ENCODE measurements around the gene MCUR1.
"Not testable (repeated sequence)": the region's sequence is repeated elsewhere in the genome, so short reads cannot be mapped to it uniquely, and the experiment has no call there.

MCUR1 gene, protein sequence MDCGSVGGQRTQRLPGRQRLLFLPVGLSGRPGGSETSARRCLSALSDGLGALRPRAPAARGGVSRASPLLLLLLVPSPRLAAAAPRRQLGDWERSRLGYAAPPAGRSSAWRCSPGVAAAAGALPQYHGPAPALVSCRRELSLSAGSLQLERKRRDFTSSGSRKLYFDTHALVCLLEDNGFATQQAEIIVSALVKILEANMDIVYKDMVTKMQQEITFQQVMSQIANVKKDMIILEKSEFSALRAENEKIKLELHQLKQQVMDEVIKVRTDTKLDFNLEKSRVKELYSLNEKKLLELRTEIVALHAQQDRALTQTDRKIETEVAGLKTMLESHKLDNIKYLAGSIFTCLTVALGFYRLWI

DNA sequence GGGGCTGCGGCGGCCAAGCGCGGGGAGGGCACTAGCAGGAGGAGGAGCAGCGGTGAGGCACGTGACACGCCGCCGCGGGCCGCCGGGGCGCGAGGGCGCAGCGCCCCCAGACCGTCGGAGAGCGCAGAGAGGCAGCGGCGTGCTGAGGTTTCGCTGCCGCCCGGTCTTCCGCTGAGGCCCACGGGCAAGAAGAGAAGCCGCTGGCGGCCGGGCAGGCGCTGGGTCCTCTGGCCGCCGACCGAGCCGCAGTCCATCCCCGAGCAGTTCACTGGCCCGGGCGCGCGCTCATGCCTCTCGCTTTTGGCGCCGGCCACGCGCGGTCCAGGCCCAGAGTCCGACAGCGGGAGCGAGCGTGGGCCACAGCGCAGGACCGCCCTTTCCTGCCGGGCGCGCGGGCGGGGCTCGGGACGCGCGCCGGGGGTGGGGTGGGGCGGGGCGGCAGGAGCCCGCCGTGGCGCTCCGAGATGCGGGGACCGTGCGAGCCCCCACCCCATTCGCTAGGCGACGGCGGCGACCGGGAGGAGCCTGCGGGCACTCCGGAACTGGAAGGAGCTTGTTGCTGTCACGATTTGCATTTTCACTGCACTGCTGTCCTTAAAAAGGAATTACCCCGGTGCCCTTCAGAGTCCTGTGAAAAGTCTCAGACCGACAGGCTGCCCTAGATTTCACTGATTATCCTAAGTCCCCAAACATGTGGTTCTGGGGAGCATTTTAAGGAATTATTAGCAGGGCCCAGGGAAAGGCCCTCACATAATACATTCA is at the start of gene MCUR1:
Gene MCUR1 (minus strand): TSS at position 382 of the 762 bp plus-strand sequence. CDS start 128 bp downstream, at position 254.
- DNase-seq (ENCODE audit: low read depth in 2 of 2): peak; percentile 56 to 57

DNA sequence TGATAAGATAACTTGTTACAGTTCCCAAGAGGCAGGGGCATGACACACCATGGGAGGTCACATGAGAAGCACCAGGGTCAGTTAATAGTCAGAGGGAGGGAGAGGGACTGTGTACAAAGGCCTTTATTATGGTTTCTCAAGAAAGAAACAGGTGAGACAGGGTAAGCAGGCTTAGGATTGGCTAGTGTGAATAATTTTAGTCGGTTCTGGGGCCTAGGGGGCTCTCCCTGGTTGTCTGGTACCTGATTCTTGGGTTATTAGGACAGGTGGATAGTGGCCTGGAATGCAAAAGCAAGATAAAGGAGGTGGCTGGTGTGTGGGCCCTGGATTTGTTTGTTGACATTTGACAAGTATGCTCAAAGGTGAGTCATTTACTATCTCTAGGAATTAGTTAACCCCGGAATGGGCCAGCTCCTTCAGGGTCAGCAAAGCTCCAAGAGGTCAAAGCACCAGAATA is 49.4 kb upstream of the MCUR1 start:
- DNase-seq (ENCODE audit: low read depth in 2 of 2): no peak

DNA sequence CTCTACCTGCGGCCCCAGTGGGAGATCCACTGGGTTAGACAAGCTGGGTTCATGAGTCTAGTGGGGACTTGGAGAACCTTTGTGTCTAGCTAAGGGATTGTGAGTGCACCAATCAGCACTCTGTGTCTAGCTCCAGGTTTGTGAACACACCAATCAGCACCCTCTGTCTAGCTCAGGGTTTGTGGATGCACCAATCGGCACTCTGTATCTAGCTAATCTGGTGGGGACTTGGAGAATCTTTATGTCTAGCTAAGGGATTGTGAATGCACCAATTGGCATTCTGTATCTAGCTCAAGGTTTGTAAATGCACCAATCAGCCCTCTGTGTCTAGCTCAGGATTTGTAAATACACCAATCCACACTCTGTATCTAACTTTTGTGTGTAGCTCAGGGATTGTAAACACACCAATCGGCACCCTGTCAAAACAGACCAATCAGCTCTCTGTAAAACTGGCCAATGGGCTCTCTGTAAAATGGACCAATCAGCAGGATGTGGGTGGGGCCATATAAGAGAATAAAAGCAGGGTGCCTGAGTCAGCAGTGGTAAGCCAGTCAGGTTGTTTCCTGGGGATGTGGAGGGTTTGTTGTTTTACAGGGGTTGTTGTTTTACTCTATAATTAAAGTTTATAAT is 46.3 kb upstream of the MCUR1 start:
- not testable (repeated sequence) for DNase-seq (ENCODE audit: low read depth in 2 of 2)

DNA sequence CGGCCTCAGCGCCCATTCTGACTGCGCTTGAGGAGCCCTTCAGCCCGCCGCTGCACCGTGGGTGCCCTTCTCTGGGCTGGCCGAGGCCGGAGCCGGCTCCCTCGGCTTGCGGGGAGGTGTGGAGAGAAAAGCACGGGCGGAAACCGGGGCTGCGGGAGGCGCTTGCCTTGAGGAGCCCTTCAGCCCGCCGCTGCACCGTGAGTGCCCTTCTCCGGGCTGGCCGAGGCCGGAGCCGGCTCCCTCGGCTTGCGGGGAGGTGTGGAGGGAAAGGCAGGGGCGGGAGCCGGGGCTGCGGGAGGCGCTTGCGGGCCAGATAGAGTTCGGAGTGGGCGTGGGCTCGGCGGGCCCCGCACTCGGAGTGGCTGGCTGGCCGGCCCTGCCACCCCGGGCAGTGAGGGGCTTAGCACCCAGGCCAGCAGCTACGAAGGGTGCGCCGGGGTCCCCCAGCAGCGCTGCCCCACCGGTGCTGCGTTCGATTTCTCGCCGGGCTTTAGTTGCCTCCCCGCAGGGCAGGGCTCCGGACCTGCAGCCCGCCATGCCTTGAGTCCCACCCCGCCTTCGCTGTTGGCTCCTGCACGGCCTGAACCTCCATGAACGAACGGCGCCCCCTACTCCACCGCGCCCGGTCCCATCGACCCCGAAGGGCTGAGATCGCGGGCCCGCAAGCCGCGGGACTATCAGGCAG is 45.7 kb upstream of the MCUR1 start:
- no peak for DNase-seq (ENCODE audit: low read depth in 2 of 2)

DNA sequence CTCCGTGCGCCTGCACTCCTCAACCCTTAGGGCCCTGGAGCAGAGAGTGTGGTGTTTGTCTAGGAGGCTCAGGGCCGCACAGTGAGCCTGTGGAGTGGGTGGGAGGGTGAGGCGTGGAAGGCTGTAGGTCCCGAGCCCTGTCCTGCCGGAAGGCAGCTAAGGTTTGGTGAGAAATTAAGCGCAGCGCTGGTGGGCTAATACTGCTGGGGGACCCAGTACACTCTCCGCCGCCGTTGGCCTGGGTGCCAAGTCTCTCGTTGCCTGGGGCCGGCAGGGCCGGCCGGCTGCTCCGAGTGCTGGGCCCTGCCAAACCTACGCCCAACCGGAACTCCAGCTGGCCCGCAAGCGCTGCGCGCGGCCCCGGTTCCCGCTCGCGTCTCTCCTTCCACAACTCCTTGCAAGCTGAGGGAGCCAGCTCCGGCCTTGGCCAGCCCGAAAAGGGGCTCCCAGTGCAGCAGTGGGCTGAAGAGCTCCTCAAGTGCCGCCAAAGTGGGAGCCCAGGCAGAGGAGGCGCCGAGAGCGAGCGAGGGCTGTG is 40.4 kb upstream of the MCUR1 start:
- DNase-seq (ENCODE audit: low read depth in 2 of 2): no peak

DNA sequence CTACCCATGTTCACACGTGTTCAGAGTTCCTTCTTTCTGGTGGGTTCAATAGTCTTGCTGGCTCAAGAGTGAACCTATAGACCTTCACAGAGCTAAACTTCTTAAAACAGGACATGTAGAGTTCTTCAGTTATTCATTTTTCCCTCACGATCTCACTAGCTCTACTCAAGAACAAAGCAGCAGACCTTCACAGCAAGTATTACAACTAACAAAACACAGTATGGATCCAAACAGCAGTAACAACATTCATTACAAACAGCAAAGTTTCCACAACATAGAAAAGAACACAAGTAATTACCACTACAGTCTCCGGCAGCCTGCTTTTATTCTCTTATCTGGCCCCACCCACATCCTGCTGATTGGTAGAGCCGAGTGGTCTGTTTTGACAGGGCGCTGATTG is 39.5 kb upstream of the MCUR1 start:
- no peak for DNase-seq (ENCODE audit: low read depth in 2 of 2)

DNA sequence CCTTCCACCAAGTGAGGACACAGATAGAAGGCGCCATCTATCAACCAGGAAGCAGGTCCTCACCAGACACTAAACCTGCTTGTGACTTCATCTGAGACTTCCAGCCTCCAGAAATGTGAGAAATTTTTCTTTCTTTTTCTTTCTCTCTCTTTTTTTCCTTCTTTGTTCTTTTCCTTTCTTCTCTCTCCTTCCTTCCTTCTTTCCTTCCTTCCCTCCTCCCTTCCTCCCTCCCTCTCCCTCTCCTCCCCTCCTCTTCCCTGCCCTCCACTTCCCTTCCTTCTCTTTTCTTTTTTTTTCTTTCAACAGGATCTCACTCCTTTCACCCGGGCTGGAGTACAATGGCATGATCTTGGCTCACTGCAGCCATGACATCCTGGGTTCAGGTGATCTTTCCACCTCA is 37.4 kb upstream of the MCUR1 start:
- DNase-seq (ENCODE audit: low read depth in 2 of 2): no peak

DNA sequence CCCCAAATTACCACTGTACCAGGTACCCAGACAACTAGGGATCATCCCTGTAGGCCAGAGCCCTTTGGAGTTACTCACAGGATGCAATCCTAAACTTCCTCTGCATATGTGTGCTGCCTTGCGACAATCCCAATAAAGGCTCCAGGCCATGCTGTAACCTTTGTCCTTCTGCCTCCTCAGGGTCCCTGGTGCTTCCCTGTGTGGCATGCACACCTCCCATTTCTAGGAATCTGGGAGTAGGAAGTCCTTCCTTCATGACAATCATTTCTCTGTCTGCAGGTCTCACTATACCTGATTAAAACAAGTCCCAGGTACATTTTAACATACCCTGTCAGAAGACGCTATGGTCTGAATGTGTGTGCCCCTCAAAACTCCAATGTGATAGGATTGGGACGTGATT is 37.0 kb upstream of the MCUR1 start:
- DNase-seq (ENCODE audit: low read depth in 2 of 2): no peak

DNA sequence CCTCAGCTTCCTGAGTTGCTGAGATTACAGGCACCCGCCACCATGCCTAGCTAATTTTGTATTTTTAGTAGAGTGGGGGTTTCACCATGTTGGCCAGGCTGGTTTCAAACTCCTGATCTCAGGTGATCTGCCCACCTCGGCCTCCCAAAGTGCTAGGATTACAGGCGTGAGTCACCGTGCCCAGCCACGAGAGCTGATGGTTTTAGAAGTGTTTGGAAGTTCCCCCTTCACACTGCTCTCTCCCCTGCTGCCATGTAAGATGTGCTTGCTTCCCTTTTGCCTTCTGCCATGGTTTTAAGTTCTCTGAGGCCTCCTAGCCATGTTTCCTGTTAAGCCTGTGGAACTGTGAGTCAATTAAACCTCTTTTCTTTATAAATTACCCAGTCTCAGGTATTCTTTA is 36.3 kb upstream of the MCUR1 start:
- DNase-seq (ENCODE audit: low read depth in 2 of 2): not testable (repeated sequence)

DNA sequence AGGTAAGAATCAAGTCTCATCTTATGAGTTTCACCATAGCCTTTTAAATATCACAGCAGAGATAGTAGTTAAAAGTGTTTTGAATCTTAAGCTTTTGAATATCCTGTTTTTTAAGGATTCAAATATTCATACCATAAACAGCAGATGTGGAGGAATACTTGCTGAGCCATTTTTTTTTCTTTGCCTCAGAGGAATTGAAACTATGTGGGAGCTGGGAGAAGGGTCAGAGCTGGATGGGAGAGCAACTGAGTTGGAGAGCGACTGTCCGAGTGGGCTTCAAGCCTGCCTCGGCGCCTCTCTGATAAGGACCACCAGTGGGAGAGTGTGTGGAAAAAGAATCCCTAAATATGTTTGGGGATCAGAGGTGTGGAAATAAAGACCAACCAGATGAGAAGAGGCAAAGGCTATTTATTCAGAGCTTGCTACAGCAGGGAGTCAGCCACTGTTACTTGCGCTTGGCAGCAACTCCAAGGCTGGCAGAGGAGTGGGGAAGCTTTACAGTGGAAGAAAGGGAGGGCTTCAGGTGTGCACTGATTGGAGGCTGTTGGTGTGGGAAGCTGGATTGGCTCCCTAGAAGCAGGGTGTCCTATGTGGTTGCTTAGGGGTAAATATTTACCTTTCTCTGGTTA is 34.3 kb upstream of the MCUR1 start:
- DNase-seq (ENCODE audit: low read depth in 2 of 2): no peak

DNA sequence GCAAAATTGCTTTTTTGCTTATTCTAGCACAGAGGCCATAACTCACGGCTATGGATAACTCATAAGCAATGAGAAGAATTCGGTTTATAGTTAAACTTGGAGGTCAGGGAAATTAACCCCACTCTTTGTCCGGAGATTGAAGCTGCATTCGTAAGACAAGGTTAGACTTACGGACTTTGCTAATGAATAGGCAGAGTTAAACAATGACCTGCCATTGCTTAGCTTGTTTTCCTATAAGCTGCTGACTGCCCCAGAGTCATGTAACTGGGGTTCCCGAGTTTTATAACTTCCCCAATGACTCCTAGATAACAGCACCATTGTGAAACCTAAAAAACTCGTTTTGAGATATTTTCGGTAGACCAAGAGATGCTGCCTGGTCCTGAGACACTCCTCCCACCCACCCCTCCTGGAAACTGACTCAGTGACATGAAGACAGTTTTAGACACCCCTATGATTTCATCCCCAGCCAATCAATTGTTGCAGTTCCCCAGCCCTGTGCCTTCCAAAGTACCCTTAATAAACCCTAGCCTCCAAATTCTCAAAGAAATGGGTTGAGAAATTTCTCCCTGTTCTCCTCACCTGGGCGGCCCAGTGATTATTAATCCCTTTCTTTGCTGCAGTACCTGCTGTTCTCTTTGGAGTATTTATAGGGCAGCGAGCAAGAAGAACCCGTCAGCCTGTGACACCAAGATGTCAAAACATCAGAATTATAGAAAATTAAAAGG is 33.1 kb upstream of the MCUR1 start:
- DNase-seq (ENCODE audit: low read depth in 2 of 2): no peak

DNA sequence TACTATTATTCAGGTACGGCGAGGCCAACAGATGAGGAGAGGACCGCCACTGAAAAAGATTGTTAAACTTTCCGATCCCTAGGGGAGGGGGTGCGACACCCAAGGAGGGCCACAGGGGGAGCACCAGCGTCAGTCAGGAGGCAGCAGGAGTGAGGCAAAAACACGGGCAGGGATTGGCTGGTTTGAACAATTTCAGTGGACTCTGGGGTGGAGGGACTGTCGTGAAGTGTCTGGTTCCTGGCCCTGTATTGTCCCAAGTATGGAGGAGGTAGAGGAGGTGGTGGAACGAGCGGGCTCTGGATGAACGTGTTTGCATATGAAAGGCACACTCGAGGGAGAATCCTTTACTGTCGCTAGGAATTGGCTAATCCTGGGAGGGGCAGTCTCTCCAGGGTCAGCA is 32.5 kb upstream of the MCUR1 start:
- DNase-seq (ENCODE audit: low read depth in 2 of 2): no peak

DNA sequence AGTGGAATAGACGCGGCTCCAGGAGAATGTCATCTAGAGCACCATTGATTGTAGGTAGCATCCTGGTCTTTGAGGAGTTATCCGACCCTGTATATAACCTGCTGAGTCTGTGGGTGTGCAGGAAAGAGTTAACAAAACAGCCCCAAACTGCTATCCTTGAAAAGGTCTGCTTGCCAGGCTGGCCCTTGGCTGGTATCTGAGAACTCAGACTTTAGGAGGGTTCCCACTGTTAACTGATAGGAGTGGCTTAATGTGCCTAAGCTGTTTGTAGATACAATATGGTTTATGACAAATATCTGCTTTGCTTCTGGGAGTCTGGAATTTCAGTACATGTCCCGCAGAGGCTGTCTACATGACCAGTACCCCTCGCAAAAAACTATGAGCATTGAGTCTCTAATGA is 27.6 kb upstream of the MCUR1 start:
- no peak for DNase-seq (ENCODE audit: low read depth in 2 of 2)

DNA sequence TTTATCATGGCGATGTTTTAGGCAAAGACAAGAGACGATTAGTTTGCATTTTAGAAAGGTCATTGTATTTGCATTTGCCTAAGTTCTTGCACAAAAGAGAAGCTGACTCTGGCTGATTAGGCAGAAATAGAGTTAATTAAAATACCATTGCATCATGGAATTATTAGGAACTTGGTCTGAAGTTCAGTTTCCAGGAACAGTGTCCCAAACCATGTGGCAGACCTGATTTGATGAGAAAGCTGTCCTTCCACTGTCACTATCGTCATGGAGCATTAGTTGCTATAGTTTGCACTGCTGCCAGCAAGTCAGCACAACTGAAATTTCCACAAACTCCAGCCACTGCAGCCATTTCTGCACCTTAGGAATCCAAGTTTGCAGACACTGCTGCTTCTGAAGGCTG is 24.3 kb upstream of the MCUR1 start:
- DNase-seq (ENCODE audit: low read depth in 2 of 2): no peak

DNA sequence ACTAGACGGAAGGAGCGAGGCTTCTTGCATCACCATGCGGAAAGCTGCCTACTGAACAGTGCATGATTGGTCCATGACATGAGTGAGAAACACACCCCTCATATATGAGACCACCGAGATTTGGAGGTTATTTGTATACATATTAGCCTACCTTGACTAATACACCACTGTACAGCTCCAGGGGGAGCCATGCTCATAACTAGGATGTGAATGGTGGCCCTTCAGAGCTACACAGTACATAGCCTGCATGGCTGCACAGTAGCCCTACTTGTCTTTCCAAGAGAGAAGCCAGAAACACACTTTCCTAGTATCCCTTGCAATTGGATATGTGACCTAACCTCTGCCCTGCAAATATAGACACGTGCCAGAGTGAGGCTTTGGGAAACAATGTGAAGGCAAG is 21.8 kb upstream of the MCUR1 start:
- DNase-seq (ENCODE audit: low read depth in 2 of 2): no peak

DNA sequence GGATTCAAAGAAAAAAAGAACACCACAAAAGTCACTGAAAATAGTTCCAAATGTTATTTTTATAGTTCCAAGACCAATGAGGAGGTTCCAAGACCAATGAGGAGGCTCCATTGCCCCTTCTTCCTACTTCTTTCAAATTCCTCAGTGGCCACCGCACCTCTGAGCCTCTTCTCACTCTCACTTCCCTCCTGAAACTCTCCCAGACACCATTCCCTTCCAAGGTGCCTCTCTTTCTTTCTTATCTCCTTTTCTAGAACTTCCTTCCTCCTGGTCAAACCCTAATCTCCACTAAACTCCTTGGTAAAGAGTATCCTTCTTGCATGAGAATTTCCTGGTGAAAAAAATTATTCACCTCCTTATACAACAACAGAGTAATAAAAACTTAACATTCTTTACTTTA is 20.4 kb upstream of the MCUR1 start:
- DNase-seq (ENCODE audit: low read depth in 2 of 2): no peak

DNA sequence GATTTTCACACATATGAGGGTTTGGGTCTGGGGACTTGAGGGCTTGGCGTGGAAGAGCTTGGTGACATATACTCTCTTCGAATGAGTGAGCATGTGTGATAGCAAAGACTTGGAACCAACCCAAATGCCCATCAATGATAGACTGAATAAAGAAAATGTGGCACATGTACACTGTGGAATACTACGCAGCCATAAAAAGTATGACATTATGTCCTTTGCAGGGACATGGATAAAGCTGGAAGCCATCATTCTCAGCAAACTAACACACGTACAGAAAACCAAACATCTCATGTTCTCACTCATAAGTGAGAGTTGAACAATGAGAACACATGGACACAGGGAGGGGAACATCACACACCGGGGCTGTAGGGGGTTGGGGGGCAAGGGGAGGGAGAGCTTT is 19.7 kb upstream of the MCUR1 start:
- DNase-seq (ENCODE audit: low read depth in 2 of 2): not testable (repeated sequence)

DNA sequence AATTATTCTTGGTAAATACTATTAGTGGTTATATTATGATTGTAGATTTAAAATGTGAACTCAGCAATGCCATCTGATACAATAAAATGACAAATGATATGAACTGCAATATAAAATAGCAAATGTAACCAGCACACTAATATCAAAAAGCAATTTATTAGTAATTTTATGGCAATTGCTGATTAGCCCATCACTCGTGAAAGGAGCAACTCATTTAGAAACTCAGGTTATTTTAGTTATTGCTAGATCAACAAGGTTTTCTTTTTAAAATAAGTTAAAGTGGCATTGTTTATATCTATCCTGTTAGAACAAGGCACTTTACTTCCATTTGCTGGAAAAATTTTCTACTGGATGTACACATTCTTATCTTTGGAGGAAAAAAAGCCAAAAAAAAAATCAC is 18.4 kb upstream of the MCUR1 start:
- no peak for DNase-seq (ENCODE audit: low read depth in 2 of 2)

DNA sequence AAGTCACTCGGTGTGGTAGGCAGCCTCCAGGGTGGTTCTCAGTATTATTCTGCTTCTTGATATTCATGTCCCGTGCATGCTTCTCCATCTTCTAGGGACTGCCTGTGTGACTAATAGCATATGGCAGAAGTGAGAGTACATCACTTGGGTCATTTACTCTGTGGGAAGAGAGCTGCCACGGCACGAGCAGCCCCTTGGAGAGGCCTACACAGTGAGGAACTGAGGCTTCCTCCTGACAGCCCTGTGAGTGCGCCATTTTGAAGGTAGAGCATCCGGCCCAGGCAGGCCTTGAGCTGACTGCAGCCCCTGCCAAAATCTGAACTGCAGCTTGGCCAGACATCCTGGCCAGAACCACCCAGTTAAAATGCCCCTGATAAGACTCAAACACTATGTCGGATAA is 17.3 kb upstream of the MCUR1 start:
- no peak for DNase-seq (ENCODE audit: low read depth in 2 of 2)

DNA sequence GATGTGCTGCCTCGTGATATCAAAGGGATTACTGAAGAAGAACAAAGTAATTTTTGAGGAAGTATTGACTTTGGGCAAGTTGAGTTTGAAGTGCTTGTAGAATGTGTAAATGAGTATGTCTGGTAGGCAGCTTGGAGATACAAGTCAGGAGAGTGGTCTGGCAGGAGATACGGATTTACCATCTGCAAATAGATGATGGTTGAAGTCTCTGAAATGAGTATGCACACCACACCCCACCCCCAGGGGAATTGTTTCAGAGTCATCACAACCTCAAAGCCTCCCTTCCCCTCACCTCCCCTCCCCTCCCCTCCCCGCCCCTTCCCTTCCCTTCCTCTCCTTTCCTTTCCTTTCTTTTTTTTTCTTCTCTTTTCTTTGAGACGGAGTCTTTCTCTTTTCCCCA is 16.4 kb upstream of the MCUR1 start:
- DNase-seq (ENCODE audit: low read depth in 2 of 2): no peak

DNA sequence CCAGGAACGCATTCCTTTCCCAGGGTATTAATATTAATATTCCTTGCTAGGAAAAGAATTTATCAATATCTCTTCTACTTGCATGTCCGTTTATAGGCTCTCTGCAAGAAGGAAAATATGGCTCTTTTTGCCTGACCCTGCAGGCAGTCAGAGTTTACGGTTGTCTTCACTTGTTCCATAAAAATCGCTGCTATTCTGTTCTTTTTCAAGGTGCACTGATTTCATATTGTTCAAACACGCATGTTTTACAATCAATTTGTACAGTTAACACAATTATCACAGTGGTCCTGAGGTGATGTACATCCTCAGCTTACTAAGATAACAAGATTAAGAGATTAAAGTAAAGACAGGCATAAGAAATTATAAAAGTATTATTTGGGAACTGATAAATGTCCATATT is 15.1 kb upstream of the MCUR1 start:
- DNase-seq (ENCODE audit: low read depth in 2 of 2): not testable (repeated sequence)

Measured in activated CD8-positive, alpha-beta memory T cell treated with anti-CD3 and anti-CD28 coated beads for 4 hours (primary cell).